Neural cell (in vitro differentiated cells): ENCODE data around the gene CCDC88C. TPM values are rescaled to one million over a fixed set of nuclear protein-coding genes. Genes with fewer than 3 reads are reported as not detected.

Experiments used
- H2AFZ ChIP-seq: fragments of 200-600, 300-800 bp; sonication (generic), shearing (Covaris generic); 2 replicates; pipeline ENCODE4 v1.6.0; 2014; ENCODE audit warnings: low read depth, mild to moderate bottlenecking, antibody characterized with exemption, low read length, moderate library complexity
- H3F3A ChIP-seq: fragments of 200-600 bp; shearing (Covaris generic); 2 replicates; pipeline ENCODE4 v1.6.1; 2016; ENCODE audit warnings: mild to moderate bottlenecking, moderate library complexity, mixed read lengths, antibody characterized with exemption, low read length; ENCODE audit not compliant: insufficient read depth, poor library complexity, severe bottlenecking
- H3K27ac ChIP-seq: fragments of 200-600, 300-800 bp; sonication (generic), shearing (Covaris generic); 2 replicates; pipeline ENCODE4 v1.5.1; 2014; ENCODE audit warnings: mild to moderate bottlenecking, low read length, moderate library complexity
- H3K27me3 ChIP-seq: fragments of 300-800, 200-600 bp; sonication (generic), shearing (Covaris generic); 2 replicates; pipeline ENCODE4 v1.6.0; 2014; ENCODE audit warnings: mild to moderate bottlenecking, low read depth, low read length, moderate library complexity; ENCODE audit not compliant: insufficient read depth
- H3K36me3 ChIP-seq: fragments of 300-800, 200-600 bp; sonication (generic), shearing (Covaris generic); 2 replicates; pipeline ENCODE4 v1.5.1; 2014; ENCODE audit warnings: mild to moderate bottlenecking, antibody characterized with exemption, low read length, moderate library complexity; ENCODE audit not compliant: insufficient read depth
- H3K4me2 ChIP-seq: fragments of 300-800, 200-600 bp; sonication (generic), shearing (Covaris generic); 2 replicates; pipeline ENCODE4 v1.6.0; 2014; ENCODE audit warnings: mild to moderate bottlenecking, low read length
- H3K4me3 ChIP-seq: fragments of 300-800, 200-600 bp; sonication (generic), shearing (Covaris generic); 2 replicates; pipeline ENCODE4 v1.5.1; 2014; ENCODE audit warnings: mild to moderate bottlenecking, low read length, moderate library complexity
- H3K79me2 ChIP-seq: fragments of 200-600 bp; shearing (Covaris generic); replicated peaks from 2 replicates; pipeline ENCODE4 v1.6.0; 2014; ENCODE audit warnings: mild to moderate bottlenecking, low read length, moderate library complexity; ENCODE audit not compliant: insufficient read depth
- H3K9ac ChIP-seq: fragments of 300-800, 200-600 bp; sonication (generic), shearing (Covaris generic); 2 replicates; pipeline ENCODE4 v1.6.1; 2016; ENCODE audit warnings: mild to moderate bottlenecking, low read length, mixed read lengths
- H3K9me2 ChIP-seq: fragments of 200-600 bp; shearing (Covaris generic); 2 replicates; pipeline ENCODE4 v1.6.1; 2016; ENCODE audit warnings: mild to moderate bottlenecking, low read length, mixed read lengths; ENCODE audit not compliant: insufficient read depth
- H3K9me3 ChIP-seq: fragments of 200-600, 300-800 bp; sonication (generic), shearing (Covaris generic); 2 replicates; pipeline ENCODE4 v1.6.1; 2016; ENCODE audit warnings: mild to moderate bottlenecking, mixed run types, low read length, moderate library complexity, mixed read lengths
- H4K20me1 ChIP-seq: fragments of 200-600 bp; shearing (Covaris generic); 2 replicates; pipeline ENCODE4 v1.6.1; 2016; ENCODE audit warnings: mild to moderate bottlenecking, mixed run types; ENCODE audit not compliant: insufficient read depth
- CTCF ChIP-seq: fragments of 450-650 bp; IDR thresholded peaks from 2 replicates; pipeline ENCODE4 v1.5.1; 2014; ENCODE audit warnings: antibody characterized with exemption, mild to moderate bottlenecking, moderate library complexity; ENCODE audit not compliant: poor library complexity, severe bottlenecking
- EP300 ChIP-seq: fragments of 450-650 bp; conservative IDR thresholded peaks from 2 replicates; pipeline ENCODE4 v1.6.1; 2014; ENCODE audit warnings: antibody characterized with exemption, mild to moderate bottlenecking, moderate library complexity; ENCODE audit not compliant: poor library complexity, severe bottlenecking
- EZH2 ChIP-seq: fragments of 200-600, 300-800 bp; shearing (Covaris generic), sonication (generic); IDR thresholded peaks from 2 replicates; pipeline ENCODE4 v1.6.1; 2014; ENCODE audit warnings: antibody characterized with exemption, low read length, borderline replicate concordance, mild to moderate bottlenecking; ENCODE audit not compliant: insufficient read depth, poor library complexity, severe bottlenecking
- MXI1 ChIP-seq: fragments of 450-650 bp; conservative IDR thresholded peaks from 2 replicates; pipeline ENCODE4 v1.6.1; 2014; ENCODE audit warnings: antibody characterized with exemption, mild to moderate bottlenecking; ENCODE audit not compliant: poor library complexity, severe bottlenecking
- POLR2AphosphoS5 ChIP-seq: IDR thresholded peaks from 2 replicates; pipeline ENCODE4 v1.6.1; 2012
- RAD21 ChIP-seq: fragments of 450-650 bp; conservative IDR thresholded peaks from 2 replicates; pipeline ENCODE4 v1.6.1; 2014; ENCODE audit warnings: antibody characterized with exemption, mild to moderate bottlenecking, moderate library complexity
- REST ChIP-seq: IDR thresholded peaks from 2 replicates; pipeline ENCODE4 v1.6.1; 2012; ENCODE audit warnings: borderline replicate concordance
- SMC3 ChIP-seq: fragments of 450-650 bp; conservative IDR thresholded peaks from 2 replicates; pipeline ENCODE4 v1.6.1; 2014; ENCODE audit warnings: antibody characterized with exemption, mild to moderate bottlenecking, moderate library complexity; ENCODE audit not compliant: poor library complexity
- TAF1 ChIP-seq: IDR thresholded peaks from 2 replicates; pipeline ENCODE4 v1.6.1; 2012; ENCODE audit warnings: low read depth
- polyA plus RNA-seq: library from polyadenylated mRNA; depleted of rRNA; stranded (reverse); fragments of >200 nt; gene quantifications from 2 replicates; pipeline ENCODE4 v1.2.3, GENCODE V29; 2014

Gene CCDC88C
- polyA plus RNA-seq, 1 donor from 2014 or later, result 20.1 TPM

- Histone ChIP-seq H3K4me3 (no peak overlapping the region), H3K27ac (no peak overlapping the region), H3K4me2 (no peak overlapping the region), H3K27me3 (no peaks in the 10 kb centered on the region), H2AFZ (no peak overlapping the region), H3K9me2 (no peaks in the 10 kb centered on the region), H3K9me3 (no peaks in the 10 kb centered on the region), H3K9ac (no peak overlapping the region), H4K20me1 (no peaks in the 10 kb centered on the region), H3F3A (no peaks in the 10 kb centered on the region), H3K79me2 (peaks cover 42% of the 10 kb centered on the region), H3K36me3 (no peaks in the 10 kb centered on the region)
- no peak for TF ChIP-seq RAD21
- no peak for TF ChIP-seq EP300
- no peak for TF ChIP-seq POLR2AphosphoS5
- no peak for TF ChIP-seq SMC3
- no peak for TF ChIP-seq REST
- TF ChIP-seq EZH2, result no peak
- no peak for TF ChIP-seq MXI1
- TF ChIP-seq TAF1, result no peak
- no peak for TF ChIP-seq CTCF
Observed at GRCh38 chr14:91397965-91398591, 19.5 kb downstream of the CCDC88C start.

- Histone ChIP-seq H3K4me2 (no peak overlapping the region), H3K27ac (no peak overlapping the region)
Observed at GRCh38 chr14:91396959-91397815, 20.4 kb downstream of the CCDC88C start.

More at GRCh38 chr14:91396959-91397815, 20.4 kb downstream of the CCDC88C start:
- Histone ChIP-seq H3K36me3 (no peaks in the 10 kb centered on the region), H4K20me1 (no peaks in the 10 kb centered on the region), H3K9me3 (no peaks in the 10 kb centered on the region), H3K27me3 (no peaks in the 10 kb centered on the region), H3K4me3 (no peak overlapping the region), H3K9me2 (no peaks in the 10 kb centered on the region), H3F3A (no peaks in the 10 kb centered on the region), H3K9ac (no peak overlapping the region), H3K79me2 (peaks cover 33% of the 10 kb centered on the region), H2AFZ (no peak overlapping the region)
- no peak for TF ChIP-seq REST
- TF ChIP-seq SMC3, result no peak
- no peak for TF ChIP-seq EP300
- no peak for TF ChIP-seq EZH2
- TF ChIP-seq RAD21, result no peak
- no peak for TF ChIP-seq POLR2AphosphoS5
